NCI-H1436 (cell line): Measurements from ENCODE around the gene GJB3.
"Not testable (repeated sequence)": the region's sequence is repeated elsewhere in the genome, so short reads cannot be mapped to it uniquely, and the experiment has no call there.

Experiments used
- DNase-seq: peaks from one replicate; lab custom pipeline; 2025; lab: John Stamatoyannopoulos, UW

The GJB3 gene

GRCh38 chr1:34761176-34761761 lies 19.7 kb upstream of the GJB3 start:
- DNase-seq: no peak

- DNase-seq: no peak
Observed at GRCh38 chr1:34761776-34762307, 19.2 kb upstream of the GJB3 start.

GRCh38 chr1:34762474-34763141 lies 18.4 kb upstream of the GJB3 start:
- DNase-seq: no peak

- DNase-seq: no peak
Observed at GRCh38 chr1:34763142-34763781, 17.8 kb upstream of the GJB3 start.

- DNase-seq: no peak
Observed at GRCh38 chr1:34768856-34769255, 12.2 kb upstream of the GJB3 start.

- DNase-seq: no peak
Observed at GRCh38 chr1:34770891-34771504, 10.0 kb upstream of the GJB3 start.

- no peak for DNase-seq
Observed at GRCh38 chr1:34771573-34772371, 9.2 kb upstream of the GJB3 start.

- not testable (repeated sequence) for DNase-seq
Observed at GRCh38 chr1:34773114-34773513, 7.9 kb upstream of the GJB3 start.

GRCh38 chr1:34774957-34775356 lies 6.1 kb upstream of the GJB3 start:
- DNase-seq: no peak

- DNase-seq: no peak
Observed at GRCh38 chr1:34776911-34777310, 4.1 kb upstream of the GJB3 start.

GRCh38 chr1:34777519-34778321 lies 3.3 kb upstream of the GJB3 start:
- DNase-seq: no peak

- DNase-seq: no peak
Observed at GRCh38 chr1:34778381-34778780, 2.6 kb upstream of the GJB3 start.

- no peak for DNase-seq
Observed at GRCh38 chr1:34779005-34779404, 2.0 kb upstream of the GJB3 start.

- no peak for DNase-seq
Observed at GRCh38 chr1:34779526-34779925, 1.5 kb upstream of the GJB3 start.

GRCh38 chr1:34779962-34780361 lies 1.1 kb upstream of the GJB3 start:
- no peak for DNase-seq

GRCh38 chr1:34780528-34780927 lies 486 bp upstream of the GJB3 start:
- no peak for DNase-seq

- no peak for DNase-seq
Observed at GRCh38 chr1:34781844-34782391, 904 bp downstream of the GJB3 start.

GRCh38 chr1:34784751-34785221 lies 3.8 kb downstream of the GJB3 start:
- DNase-seq: no peak

GRCh38 chr1:34785231-34785874 lies 4.3 kb downstream of the GJB3 start:
- DNase-seq: no peak

- DNase-seq: no peak
Observed at GRCh38 chr1:34785875-34786470, 5.0 kb downstream of the GJB3 start.
